ENCODE data around the gene CPM. TPM values are rescaled to one million over a fixed set of nuclear protein-coding genes. Genes with fewer than 3 reads are reported as not detected.

The CPM gene
- polyA plus RNA-seq, 2 of the 4 experiments (the other 2 are of a cell fraction), result 3.7 to 6.8 TPM

GRCh38 chr12:68866950-68867349, 66.0 kb downstream of the CPM start:
- 59% methylated on average over 6 of the region's 6 CpGs for WGBS (ENCODE audit: missing lambda C conversion rate)
- H3K9me3 ChIP-seq, result no peaks in the 10 kb centered on the region
- DNase-seq (ENCODE audit: low read depth in 1 of 2, low spot score in 1 of 2), result no peak
- H3K4me2 ChIP-seq, result no peak overlapping the region
- ChIA-PET POLR2A (no interaction called here), CTCF (interaction anchor here (0.9 to 12.1 kb wide), 5 partner anchors 9 to 290 kb away, joined by 3 to 69 read pairs (median 4); no protein-coding TSS in a partner anchor)
- no peak overlapping the region for H3K4me3 ChIP-seq
- TF ChIP-seq MYC (IDR thresholded peaks at IDR 0.05; ENCODE audit: borderline replicate concordance, low read length), result no peak
- no peak for TF ChIP-seq CBX2 (IDR thresholded peaks at IDR 0.05; ENCODE audit: borderline replicate concordance, low read depth)
- no peak for ATAC-seq
- FAIRE-seq, result no peak
- no peaks in the 10 kb centered on the region for H3K4me1 ChIP-seq
- H3K27ac ChIP-seq, result no peak overlapping the region

GRCh38 chr12:68865399-68866164, 67.4 kb downstream of the CPM start:
- DNase-seq (ENCODE audit: low read depth in 1 of 2, low spot score in 1 of 2) (no peak), FAIRE-seq (no peak), ATAC-seq (no peak)
- WGBS (ENCODE audit: missing lambda C conversion rate), result 86% methylated on average over 9 of the region's 9 CpGs
- no peak for TF ChIP-seq FOSB (CRISPR knock-in tag; IDR thresholded peaks at IDR 0.05)
- no peak for TF ChIP-seq TP53 (CRISPR knock-in tag; IDR thresholded peaks at IDR 0.05)
- no peak for TF ChIP-seq MAFK (IDR thresholded peaks at IDR 0.05; ENCODE audit: partially characterized antibody)
- no peak for TF ChIP-seq CEBPB (IDR thresholded peaks at IDR 0.05)
- no peak for TF ChIP-seq RCOR1 (IDR thresholded peaks at IDR 0.05; ENCODE audit: low read depth, low read length)
- TF ChIP-seq PBX3 (IDR thresholded peaks at IDR 0.05), result no peak
- no peak for TF ChIP-seq PHF8 (IDR thresholded peaks at IDR 0.05; ENCODE audit: borderline replicate concordance, low read depth)
- no peak for TF ChIP-seq BCL3 (IDR thresholded peaks at IDR 0.05)
- no peak for TF ChIP-seq MAZ (IDR thresholded peaks at IDR 0.05; ENCODE audit: borderline replicate concordance, low read depth, low read length)
- no peak for TF ChIP-seq RNF2 (IDR thresholded peaks at IDR 0.05; ENCODE audit: borderline replicate concordance, low read depth)
- TF ChIP-seq ATOH8 (CRISPR knock-in tag; IDR thresholded peaks at IDR 0.05; ENCODE audit: low read depth), result no peak
- no peak for TF ChIP-seq KDM5A (IDR thresholded peaks at IDR 0.05)
- no peak for TF ChIP-seq EP300 (IDR thresholded peaks at IDR 0.05)
- no peak for TF ChIP-seq TFCP2L1 (CRISPR knock-in tag; IDR thresholded peaks at IDR 0.05)
- TF ChIP-seq HOXB5 (CRISPR knock-in tag; IDR thresholded peaks at IDR 0.05), result no peak
- no peak for TF ChIP-seq FOXS1 (CRISPR knock-in tag; IDR thresholded peaks at IDR 0.05)
- Histone ChIP-seq H3K9me3 (no peaks in the 10 kb centered on the region), H3K4me3 (no peak overlapping the region), H3K4me2 (no peak overlapping the region), H3K27ac (no peak overlapping the region), H3K4me1 (no peaks in the 10 kb centered on the region)
- ChIA-PET CTCF (interaction anchor here (0.7 to 12.1 kb wide), 4 partner anchors 205 to 388 kb away, joined by 3 to 69 read pairs (median 3); no protein-coding TSS in a partner anchor), POLR2A (no interaction called here)

- POLR2A ChIA-PET, result no interaction called here
- FAIRE-seq, result no peak
- 85% methylated on average over 3 of the region's 3 CpGs for WGBS (ENCODE audit: missing lambda C conversion rate)
- TF ChIP-seq ZC3H11A (IDR thresholded peaks at IDR 0.05), result no peak
- TF ChIP-seq EP300 (IDR thresholded peaks at IDR 0.05), result no peak
- no peak for TF ChIP-seq SREBF2 (IDR thresholded peaks at IDR 0.05)
- no peak for TF ChIP-seq MAX (IDR thresholded peaks at IDR 0.05)
- no peak for TF ChIP-seq HOXB13 (CRISPR knock-in tag; IDR thresholded peaks at IDR 0.05; ENCODE audit: low read depth)
- TF ChIP-seq HDAC2 (IDR thresholded peaks at IDR 0.05), result no peak
- no peak for TF ChIP-seq BCL3 (IDR thresholded peaks at IDR 0.05)
- TF ChIP-seq E2F6 (IDR thresholded peaks at IDR 0.05; ENCODE audit: borderline replicate concordance, low read depth), result no peak
- TF ChIP-seq EHF (CRISPR knock-in tag; IDR thresholded peaks at IDR 0.05), result no peak
- no peak for TF ChIP-seq POLR2AphosphoS2 (conservative IDR thresholded peaks at IDR 0.05; ENCODE audit: low read length)
- no peak for TF ChIP-seq CHD4 (IDR thresholded peaks at IDR 0.05; ENCODE audit: borderline replicate concordance)
- no peak for TF ChIP-seq ZSCAN20 (CRISPR knock-in tag; IDR thresholded peaks at IDR 0.05)
- no peak for TF ChIP-seq TP53 (CRISPR knock-in tag; IDR thresholded peaks at IDR 0.05)
- no peak for TF ChIP-seq POLR2A (IDR thresholded peaks at IDR 0.05; ENCODE audit: low read length)
- TF ChIP-seq FOSL2 (IDR thresholded peaks at IDR 0.05), result no peak
- no peak for TF ChIP-seq FOSL2 (CRISPR knock-in tag; IDR thresholded peaks at IDR 0.05)
Measured at GRCh38 chr12:68864604-68865003, 68.4 kb downstream of the CPM start.

More at GRCh38 chr12:68864604-68865003, 68.4 kb downstream of the CPM start:
- Histone ChIP-seq H3K9me3 (no peaks in the 10 kb centered on the region), H3K4me1 (no peaks in the 10 kb centered on the region), H3K4me3 (no peak overlapping the region), H3K27ac (no peak overlapping the region), H3K4me2 (no peak overlapping the region)
- DNase-seq (ENCODE audit: low read depth in 1 of 2, low spot score in 1 of 2) (no peak), ATAC-seq (no peak)
- CTCF ChIA-PET, result interaction anchor here (1.0 to 12.1 kb wide), 5 partner anchors 10 to 389 kb away, joined by 3 to 69 read pairs (median 3); no protein-coding TSS in a partner anchor

Data from A549 (cell line).